Measurements from ENCODE around the gene QRFP.

QRFP gene

GRCh38 chr9:130898552-130898852 lies 1.9 kb upstream of the QRFP start:
- POLR2A ChIA-PET: no interaction called here
- no peak for DNase-seq (ENCODE audit: extremely low spot score)
- TF ChIP-seq, protein P1, sequence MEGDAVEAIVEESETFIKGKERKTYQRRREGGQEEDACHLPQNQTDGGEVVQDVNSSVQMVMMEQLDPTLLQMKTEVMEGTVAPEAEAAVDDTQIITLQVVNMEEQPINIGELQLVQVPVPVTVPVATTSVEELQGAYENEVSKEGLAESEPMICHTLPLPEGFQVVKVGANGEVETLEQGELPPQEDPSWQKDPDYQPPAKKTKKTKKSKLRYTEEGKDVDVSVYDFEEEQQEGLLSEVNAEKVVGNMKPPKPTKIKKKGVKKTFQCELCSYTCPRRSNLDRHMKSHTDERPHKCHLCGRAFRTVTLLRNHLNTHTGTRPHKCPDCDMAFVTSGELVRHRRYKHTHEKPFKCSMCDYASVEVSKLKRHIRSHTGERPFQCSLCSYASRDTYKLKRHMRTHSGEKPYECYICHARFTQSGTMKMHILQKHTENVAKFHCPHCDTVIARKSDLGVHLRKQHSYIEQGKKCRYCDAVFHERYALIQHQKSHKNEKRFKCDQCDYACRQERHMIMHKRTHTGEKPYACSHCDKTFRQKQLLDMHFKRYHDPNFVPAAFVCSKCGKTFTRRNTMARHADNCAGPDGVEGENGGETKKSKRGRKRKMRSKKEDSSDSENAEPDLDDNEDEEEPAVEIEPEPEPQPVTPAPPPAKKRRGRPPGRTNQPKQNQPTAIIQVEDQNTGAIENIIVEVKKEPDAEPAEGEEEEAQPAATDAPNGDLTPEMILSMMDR (IDR thresholded peaks at IDR 0.05; ENCODE audit: control extremely low read depth, extremely low read depth, low read depth, missing control alignments): no peak
- CTCF ChIA-PET: no interaction called here

GRCh38 chr9:130897848-130898551 lies 1.4 kb upstream of the QRFP start:
- no peak for DNase-seq (ENCODE audit: extremely low spot score)
- POLR2A ChIA-PET: no interaction called here
- CTCF ChIA-PET: no interaction called here
- TF ChIP-seq, protein P1 (IDR thresholded peaks at IDR 0.05; ENCODE audit: control extremely low read depth, extremely low read depth, low read depth, missing control alignments): no peak

- POLR2A ChIA-PET: no interaction called here
These were observed 616 bp upstream of the QRFP start for GRCh38 chr9:130897105-130897751.

DNA sequence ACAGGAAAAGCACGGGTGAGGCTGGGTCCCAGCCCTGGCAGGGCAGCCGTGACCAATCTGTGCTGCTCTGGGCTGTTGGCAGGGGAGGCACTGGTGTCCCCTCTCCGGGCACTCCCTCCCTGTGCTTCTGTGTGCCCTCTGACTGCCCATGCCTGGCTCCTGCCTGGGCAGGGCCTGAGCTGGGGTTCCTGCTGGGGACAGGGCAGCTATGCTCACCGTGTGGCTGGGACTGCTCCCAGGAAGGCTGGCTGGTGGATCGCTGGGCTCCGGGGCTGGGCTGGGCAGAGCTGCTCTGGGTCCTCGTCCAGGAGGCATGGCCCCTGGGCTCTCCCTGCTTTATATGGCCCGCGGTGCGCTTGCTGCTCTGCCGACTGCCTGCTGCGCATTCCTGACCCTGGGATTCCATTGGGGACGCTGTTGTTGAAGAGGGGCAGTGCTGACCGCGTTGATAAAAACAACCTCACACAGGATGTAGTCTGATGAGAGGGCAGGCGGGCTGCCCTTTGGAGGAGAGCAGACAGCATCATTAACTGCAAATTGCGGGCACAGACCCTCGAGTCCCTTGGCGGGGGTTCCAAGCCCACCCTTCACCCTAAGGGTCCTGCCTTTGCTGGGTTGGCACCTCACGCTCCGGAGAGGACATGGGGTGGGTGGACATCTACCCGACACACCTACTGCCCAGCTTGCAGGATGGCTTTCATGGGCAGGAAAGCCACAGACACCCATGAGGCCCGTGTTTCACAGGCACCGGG lies 955 bp downstream of the QRFP start:
- CTCF ChIA-PET: interaction anchor here (1.0 to 2.6 kb wide), 2 partner anchors 25 to 29 kb away, joined by 5 to 9 read pairs; no protein-coding TSS in a partner anchor
- TF ChIP-seq, protein P1 (IDR thresholded peaks at IDR 0.05; ENCODE audit: control extremely low read depth, extremely low read depth, low read depth, missing control alignments): no peak
- POLR2A ChIA-PET: no interaction called here
- DNase-seq (ENCODE audit: extremely low spot score): no peak

More at GRCh38 chr9:130897105-130897751, 616 bp upstream of the QRFP start:
- TF ChIP-seq, protein P1 (IDR thresholded peaks at IDR 0.05; ENCODE audit: control extremely low read depth, extremely low read depth, low read depth, missing control alignments): no peak
- no peak for DNase-seq (ENCODE audit: extremely low spot score)
- CTCF ChIA-PET: no interaction called here

DNA sequence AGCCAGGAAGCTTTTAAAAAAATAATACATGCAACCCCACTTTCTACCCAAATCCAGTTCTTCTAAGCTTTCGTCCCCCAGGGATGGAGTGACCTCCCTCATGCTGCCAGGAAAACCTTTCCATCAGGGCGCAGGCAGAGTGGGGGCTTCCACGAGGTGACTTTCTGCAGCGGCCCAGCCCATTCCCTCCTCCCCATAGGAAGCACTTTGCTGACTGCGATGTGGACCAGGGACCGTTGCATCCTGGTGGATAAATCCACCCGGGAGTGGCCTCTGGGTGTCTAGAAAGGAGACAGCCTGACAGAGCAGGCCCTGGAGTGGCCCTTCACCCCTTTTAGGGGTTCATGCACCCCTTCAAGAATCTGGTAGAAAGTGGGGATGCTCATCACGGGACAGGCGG lies 1.6 kb downstream of the QRFP start:
- ChIA-PET POLR2A (no interaction called here), CTCF (interaction anchor here (1.0 to 2.6 kb wide), 3 partner anchors 25 to 151 kb away, joined by 5 to 9 read pairs (median 5); no protein-coding TSS in a partner anchor)
- TF ChIP-seq, protein P1 (IDR thresholded peaks at IDR 0.05; ENCODE audit: control extremely low read depth, extremely low read depth, low read depth, missing control alignments): no peak
- no peak for DNase-seq (ENCODE audit: extremely low spot score)

GRCh38 chr9:130894546-130894945 lies 2.1 kb downstream of the QRFP start:
- no peak for DNase-seq (ENCODE audit: extremely low spot score)
- ChIA-PET POLR2A (no interaction called here), CTCF (interaction anchor here (1.0 to 2.6 kb wide), 3 partner anchors 24 to 152 kb away, joined by 5 to 9 read pairs (median 5); no protein-coding TSS in a partner anchor)
- TF ChIP-seq, protein P1 (IDR thresholded peaks at IDR 0.05; ENCODE audit: control extremely low read depth, extremely low read depth, low read depth, missing control alignments): no peak
